ENCODE measurements around the gene LGR6.

DNA sequence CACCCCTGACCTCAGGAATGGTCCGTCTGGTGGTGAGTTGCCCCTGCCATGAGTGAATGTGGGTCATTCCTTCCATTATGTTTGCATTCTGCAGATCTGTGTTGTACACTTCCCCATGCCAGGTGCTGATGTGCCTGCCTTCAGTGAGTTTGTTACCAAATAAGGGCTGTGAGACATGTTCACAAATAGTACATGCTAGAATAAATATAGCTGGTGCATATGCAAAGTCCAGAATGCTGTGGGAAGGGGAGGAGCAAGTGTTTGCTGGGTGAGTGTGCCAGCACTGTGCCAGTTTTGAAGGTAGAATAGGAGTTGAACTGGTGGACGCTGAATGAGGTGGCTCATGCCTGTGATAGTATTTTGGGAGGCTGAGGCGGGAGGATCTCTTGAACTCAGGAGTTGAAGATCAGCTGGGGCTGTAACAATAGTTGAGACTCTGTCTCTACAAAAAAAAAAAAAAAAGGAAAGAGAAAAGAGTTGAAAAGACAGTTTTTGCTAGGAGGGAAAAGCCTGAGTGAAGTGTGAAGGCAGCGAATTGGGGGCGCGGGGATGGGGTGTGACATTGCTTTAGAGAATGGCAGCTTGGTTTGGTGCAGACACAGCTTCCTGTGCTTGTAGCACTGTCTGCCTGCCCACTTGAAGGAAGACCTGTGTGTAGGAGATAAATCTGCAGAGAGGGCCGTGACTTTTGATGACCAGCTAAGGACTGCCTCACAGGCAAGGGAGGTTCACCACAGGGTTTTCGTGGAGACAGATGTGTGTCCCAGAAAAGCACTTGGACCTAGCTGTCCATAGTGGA is 61.1 kb downstream of the LGR6 start:
- TF ChIP-seq EP300 (IDR thresholded peaks at IDR 0.05): no peak
- TF ChIP-seq, protein P1, sequence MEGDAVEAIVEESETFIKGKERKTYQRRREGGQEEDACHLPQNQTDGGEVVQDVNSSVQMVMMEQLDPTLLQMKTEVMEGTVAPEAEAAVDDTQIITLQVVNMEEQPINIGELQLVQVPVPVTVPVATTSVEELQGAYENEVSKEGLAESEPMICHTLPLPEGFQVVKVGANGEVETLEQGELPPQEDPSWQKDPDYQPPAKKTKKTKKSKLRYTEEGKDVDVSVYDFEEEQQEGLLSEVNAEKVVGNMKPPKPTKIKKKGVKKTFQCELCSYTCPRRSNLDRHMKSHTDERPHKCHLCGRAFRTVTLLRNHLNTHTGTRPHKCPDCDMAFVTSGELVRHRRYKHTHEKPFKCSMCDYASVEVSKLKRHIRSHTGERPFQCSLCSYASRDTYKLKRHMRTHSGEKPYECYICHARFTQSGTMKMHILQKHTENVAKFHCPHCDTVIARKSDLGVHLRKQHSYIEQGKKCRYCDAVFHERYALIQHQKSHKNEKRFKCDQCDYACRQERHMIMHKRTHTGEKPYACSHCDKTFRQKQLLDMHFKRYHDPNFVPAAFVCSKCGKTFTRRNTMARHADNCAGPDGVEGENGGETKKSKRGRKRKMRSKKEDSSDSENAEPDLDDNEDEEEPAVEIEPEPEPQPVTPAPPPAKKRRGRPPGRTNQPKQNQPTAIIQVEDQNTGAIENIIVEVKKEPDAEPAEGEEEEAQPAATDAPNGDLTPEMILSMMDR (IDR thresholded peaks at IDR 0.05): no peak
- TF ChIP-seq POLR2A (IDR thresholded peaks at IDR 0.05): no peak
- TF ChIP-seq POLR2AphosphoS5 (IDR thresholded peaks at IDR 0.05): no peak

All from upper lobe of left lung (tissue), 4 donors.